HUES48 (cell line): ENCODE measurements around the gene CDH13.

Experiments
- H3K27ac ChIP-seq: one replicate; pipeline ENCODE4 v1.7.0; 2013; ENCODE audit warnings: low read depth, low read length, inconsistent platforms
- H3K27me3 ChIP-seq: 2 replicates; pipeline ENCODE4 v1.6.1; 2013; ENCODE audit warnings: mild to moderate bottlenecking, low read length; ENCODE audit not compliant: control insufficient read depth, insufficient read depth
- H3K36me3 ChIP-seq: 2 replicates; pipeline ENCODE4 v1.6.1; 2013; ENCODE audit warnings: low read length; ENCODE audit not compliant: control insufficient read depth, insufficient read depth
- H3K4me1 ChIP-seq: 2 replicates; pipeline ENCODE4 v1.6.1; 2013; ENCODE audit warnings: mild to moderate bottlenecking, low read length; ENCODE audit not compliant: control insufficient read depth, insufficient read depth
- H3K4me3 ChIP-seq: 2 replicates; pipeline ENCODE4 v1.5.1; 2013; ENCODE audit warnings: mild to moderate bottlenecking, low read depth, low read length
- H3K9ac ChIP-seq: 2 replicates; pipeline ENCODE4 v1.6.1; 2013; ENCODE audit warnings: mild to moderate bottlenecking, low read depth, low read length, moderate library complexity
- H3K9me3 ChIP-seq: 2 replicates; pipeline ENCODE4 v1.6.1; 2013; ENCODE audit warnings: low read length; ENCODE audit not compliant: control insufficient read depth, insufficient read depth

Gene CDH13

DNA sequence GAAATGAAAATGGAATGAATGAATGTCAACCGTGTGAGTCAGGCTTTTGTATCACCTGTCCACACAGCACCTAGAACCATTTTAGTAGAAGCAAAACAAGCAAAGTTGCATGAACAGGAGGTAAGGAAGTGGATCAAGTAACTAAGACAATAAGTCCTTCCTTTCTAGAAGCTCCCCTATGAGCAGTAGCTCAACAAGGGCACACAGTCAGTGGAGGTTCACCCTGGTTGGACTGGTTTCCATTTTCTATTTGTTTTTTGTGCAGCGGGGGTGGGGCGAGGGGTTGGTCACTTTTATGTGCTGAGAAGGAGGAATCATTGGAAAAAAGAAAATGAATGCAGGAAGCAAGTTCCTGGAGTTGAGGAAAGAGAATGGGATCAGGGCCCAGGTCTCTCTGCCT is 1177.0 kb downstream of the CDH13 start:
- H3K36me3 ChIP-seq = no peaks in the 10 kb centered on the region
- H3K9ac ChIP-seq = no peak overlapping the region
- H3K27ac ChIP-seq = no peak overlapping the region
- no peaks in the 10 kb centered on the region for H3K9me3 ChIP-seq
- H3K27me3 ChIP-seq = no peaks in the 10 kb centered on the region
- no peak overlapping the region for H3K4me3 ChIP-seq
- peaks cover 15% of the 10 kb centered on the region for H3K4me1 ChIP-seq

DNA sequence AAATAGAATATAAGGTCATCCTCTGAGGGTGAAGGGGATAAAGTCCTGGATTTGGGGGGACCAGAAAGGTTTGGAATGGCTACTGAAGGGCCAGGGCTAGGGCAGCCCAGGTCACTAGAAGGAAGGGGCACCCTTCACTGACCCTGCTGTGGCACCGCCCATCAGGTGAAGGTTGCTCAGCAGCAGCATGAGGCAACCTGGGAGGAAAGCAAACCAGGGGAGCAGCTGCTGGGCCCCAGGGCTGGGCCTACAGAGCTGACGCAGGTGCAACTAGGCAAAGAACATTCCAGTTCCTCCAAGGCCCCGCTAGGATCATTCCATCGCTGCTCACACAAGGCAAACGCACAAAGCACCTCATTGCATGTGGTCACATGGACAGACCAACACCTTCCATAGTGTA is 1177.6 kb downstream of the CDH13 start:
- H3K9ac ChIP-seq = no peak overlapping the region
- H3K36me3 ChIP-seq = no peaks in the 10 kb centered on the region
- H3K27ac ChIP-seq = no peak overlapping the region
- H3K9me3 ChIP-seq = no peaks in the 10 kb centered on the region
- H3K27me3 ChIP-seq = no peaks in the 10 kb centered on the region
- peaks cover 20% of the 10 kb centered on the region for H3K4me1 ChIP-seq
- H3K4me3 ChIP-seq = no peak overlapping the region

DNA sequence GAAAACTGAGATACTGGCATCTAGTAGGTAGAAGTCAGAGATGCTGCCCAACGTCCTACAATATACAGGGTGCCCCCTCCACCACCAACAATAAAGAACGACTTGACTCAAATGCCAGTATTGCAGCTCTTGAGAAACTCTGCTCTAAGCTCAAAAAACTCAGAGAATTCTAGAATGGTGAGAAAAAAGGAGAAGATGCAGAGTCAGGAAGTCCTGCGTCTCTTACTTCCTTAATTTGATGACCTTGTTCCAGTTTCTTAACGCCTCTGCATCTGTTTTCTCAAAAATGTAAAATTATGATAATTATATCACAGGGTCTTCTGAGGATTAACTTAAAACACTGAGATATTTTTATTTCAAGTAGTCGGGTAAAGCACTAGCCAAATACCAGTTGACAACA is 1179.3 kb downstream of the CDH13 start:
- H3K9ac ChIP-seq = no peak overlapping the region
- no peak overlapping the region for H3K27ac ChIP-seq

DNA sequence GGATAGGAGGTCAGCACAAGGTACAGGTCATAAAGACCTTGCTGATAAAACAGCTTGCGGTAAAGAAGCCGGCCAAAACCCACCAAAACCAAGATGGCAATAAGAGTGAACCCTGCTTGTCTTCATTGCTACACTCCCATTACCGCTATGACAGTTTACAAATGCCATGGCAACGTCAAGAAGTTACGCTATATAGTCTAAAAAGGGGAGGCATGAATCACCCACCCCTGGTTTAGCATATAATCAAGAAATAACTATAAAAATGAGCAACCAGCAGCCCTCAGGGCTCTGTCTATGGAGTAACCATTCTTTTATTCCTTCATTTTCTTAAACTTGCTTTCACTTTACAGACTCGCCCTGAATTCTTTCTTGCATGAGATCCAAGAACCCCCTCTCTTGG is 1180.0 kb downstream of the CDH13 start:
- Histone ChIP-seq H3K9me3 (no peaks in the 10 kb centered on the region), H3K4me3 (no peak overlapping the region), H3K27me3 (no peaks in the 10 kb centered on the region), H3K9ac (no peak overlapping the region), H3K4me1 (peaks cover 19% of the 10 kb centered on the region), H3K27ac (no peak overlapping the region), H3K36me3 (peaks cover 21% of the 10 kb centered on the region)

More for the DNA sequence above, 1179.3 kb downstream of the CDH13 start:
- Histone ChIP-seq H3K36me3 (peaks cover 15% of the 10 kb centered on the region), H3K27me3 (no peaks in the 10 kb centered on the region), H3K4me1 (peaks cover 20% of the 10 kb centered on the region), H3K4me3 (no peak overlapping the region), H3K9me3 (no peaks in the 10 kb centered on the region)

DNA sequence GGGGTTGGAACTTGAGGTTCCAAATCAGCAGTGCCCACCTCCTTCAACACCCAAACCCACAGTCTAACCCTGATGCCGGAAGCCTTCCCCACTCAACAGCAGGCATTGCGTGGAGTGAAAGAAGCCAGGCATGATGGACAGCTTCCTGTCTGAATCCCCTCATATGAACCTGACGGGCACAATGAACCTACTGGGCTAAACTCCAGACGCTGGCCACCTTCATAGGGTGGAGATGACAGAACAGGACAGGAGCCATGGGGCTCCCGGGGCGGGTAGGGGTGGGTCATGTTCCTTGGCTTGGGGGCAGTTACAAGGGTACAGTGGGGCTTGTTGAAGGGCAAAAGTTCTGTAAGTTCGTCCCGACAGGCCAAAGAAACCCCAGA is 1180.5 kb downstream of the CDH13 start:
- Histone ChIP-seq H3K4me1 (peaks cover 14% of the 10 kb centered on the region), H3K27me3 (no peaks in the 10 kb centered on the region), H3K9ac (no peak overlapping the region), H3K9me3 (no peaks in the 10 kb centered on the region), H3K4me3 (no peak overlapping the region), H3K27ac (no peak overlapping the region), H3K36me3 (peaks cover 27% of the 10 kb centered on the region)

DNA sequence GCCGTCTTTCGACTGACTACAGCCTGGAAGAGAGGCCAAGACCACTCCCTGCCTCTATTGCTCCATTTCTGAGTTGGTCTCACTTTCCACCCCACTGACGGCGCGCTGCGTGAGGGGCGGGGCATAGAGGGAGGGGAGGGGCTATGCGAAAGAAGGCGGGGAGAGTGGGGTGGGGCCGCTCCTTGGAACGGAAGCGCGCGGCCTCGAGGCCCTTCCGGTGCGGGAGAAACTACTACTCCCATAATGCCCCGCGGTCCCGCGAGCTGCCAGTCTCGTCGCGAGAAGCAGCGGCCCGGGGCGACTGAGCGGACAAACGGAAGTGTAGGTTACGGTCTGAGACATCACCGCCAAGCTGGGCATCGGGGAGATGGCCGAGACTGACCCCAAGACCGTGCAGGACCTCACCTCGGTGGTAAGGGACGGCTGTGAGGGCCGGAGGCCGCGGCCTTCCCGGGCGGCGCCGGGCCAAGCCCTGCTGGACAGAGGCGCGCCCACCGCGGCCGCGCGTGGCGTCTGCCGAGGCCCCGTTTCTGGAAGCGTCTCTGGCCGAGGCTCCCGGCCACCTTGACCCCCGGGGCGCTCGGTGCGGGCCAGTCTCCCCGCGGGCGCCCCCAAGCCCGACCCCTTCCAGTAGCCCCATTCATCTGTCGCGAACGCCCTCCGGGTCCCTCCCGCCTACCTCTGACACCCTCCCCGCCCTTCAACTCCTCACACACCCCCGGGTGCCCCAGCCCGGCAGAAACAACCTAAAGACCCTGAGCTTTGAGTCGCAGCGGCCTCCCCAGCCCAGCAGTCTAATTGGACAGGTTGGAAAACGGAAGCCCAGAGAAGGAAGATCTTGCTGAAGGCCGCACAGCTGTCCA is 1181.2 kb downstream of the CDH13 start, which contains the start of gene HSBP1:
Gene HSBP1 (plus strand): TSS at position 269 of the 863 bp plus-strand sequence. CDS start 99 bp downstream, at position 368.
- H3K4me1 ChIP-seq = peaks cover 14% of the 10 kb centered on the region
- peaks cover 31% of the 10 kb centered on the region for H3K36me3 ChIP-seq
- H3K9ac ChIP-seq = peak within 1 kb of the TSS; percentile 57; the same call in 1 of the 2 replicates
- H3K4me3 ChIP-seq = peak within 1 kb of the TSS; percentile 76
- no peaks in the 10 kb centered on the region for H3K9me3 ChIP-seq
- no peaks in the 10 kb centered on the region for H3K27me3 ChIP-seq
- H3K27ac ChIP-seq = peak within 1 kb of the TSS; percentile 56

DNA sequence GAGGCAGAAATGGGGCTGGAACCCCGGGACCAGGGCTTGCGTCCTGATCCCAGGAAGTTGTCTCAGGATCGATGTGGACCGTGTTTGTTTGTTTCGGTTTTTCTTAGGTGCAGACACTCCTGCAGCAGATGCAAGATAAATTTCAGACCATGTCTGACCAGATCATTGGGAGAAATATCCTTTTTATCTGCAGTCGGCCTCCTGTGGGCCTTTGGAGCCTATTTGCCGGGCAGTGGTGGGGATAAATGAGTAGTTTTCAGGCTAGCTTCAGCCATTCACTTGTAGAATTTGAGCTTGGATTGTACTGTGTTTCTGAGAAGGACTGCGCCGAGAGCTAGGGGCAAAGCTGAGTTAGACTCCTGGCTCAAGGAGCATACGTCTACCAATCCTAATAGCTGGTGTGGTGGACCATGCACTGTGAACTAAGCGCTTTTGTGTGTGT is 1181.8 kb downstream of the CDH13 start:
- Histone ChIP-seq H3K4me3 (peak overlapping the region; percentile 76), H3K9me3 (no peaks in the 10 kb centered on the region), H3K27ac (no peak overlapping the region), H3K9ac (peak overlapping the region; percentile 57; the same call in 1 of the 2 replicates), H3K4me1 (peaks cover 18% of the 10 kb centered on the region), H3K27me3 (no peaks in the 10 kb centered on the region), H3K36me3 (peaks cover 31% of the 10 kb centered on the region)

DNA sequence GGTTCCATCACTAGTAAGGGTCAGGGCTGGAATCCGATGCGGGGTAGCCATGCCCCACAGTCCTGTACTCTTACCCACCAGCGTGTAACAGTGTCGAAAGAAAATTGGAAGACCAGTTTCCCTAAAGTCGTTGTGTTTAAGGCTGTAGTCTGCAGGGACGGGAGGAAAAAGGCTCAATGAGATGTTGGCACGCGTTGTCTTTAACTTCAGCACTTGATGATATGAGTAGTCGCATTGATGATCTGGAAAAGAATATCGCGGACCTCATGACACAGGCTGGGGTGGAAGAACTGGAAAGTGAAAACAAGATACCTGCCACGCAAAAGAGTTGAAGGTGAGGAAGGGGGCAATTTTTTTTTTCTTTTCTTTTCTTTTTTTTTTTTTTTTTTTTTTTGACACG is 1182.3 kb downstream of the CDH13 start:
- Histone ChIP-seq H3K9me3 (no peaks in the 10 kb centered on the region), H3K36me3 (peaks cover 31% of the 10 kb centered on the region), H3K4me1 (peaks cover 23% of the 10 kb centered on the region), H3K9ac (no peak overlapping the region), H3K27me3 (no peaks in the 10 kb centered on the region), H3K27ac (no peak overlapping the region), H3K4me3 (peak overlapping the region; percentile 76)

DNA sequence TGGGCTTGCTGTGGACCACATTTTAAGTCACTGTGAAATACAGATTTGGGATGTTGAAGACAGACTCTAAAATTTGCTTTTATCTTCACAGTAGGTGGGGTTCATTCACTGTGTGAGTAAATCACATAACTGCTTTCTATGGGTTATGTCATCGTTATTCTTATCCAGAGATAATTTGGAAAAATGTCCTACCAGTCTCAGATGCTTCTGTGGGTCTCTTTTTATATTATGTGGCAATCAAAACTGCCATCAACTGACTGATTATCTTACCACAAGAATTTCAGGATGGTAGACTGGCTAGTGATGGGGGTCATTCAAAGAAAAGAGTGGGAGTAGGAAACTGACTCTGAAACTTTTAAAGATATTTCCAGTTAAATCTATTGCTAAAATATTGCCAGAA is 1184.1 kb downstream of the CDH13 start:
- H3K27ac ChIP-seq = no peak overlapping the region
- H3K9me3 ChIP-seq = no peaks in the 10 kb centered on the region
- H3K9ac ChIP-seq = no peak overlapping the region
- H3K36me3 ChIP-seq = peaks cover 31% of the 10 kb centered on the region
- no peak overlapping the region for H3K4me3 ChIP-seq
- H3K4me1 ChIP-seq = peaks cover 30% of the 10 kb centered on the region
- no peaks in the 10 kb centered on the region for H3K27me3 ChIP-seq

DNA sequence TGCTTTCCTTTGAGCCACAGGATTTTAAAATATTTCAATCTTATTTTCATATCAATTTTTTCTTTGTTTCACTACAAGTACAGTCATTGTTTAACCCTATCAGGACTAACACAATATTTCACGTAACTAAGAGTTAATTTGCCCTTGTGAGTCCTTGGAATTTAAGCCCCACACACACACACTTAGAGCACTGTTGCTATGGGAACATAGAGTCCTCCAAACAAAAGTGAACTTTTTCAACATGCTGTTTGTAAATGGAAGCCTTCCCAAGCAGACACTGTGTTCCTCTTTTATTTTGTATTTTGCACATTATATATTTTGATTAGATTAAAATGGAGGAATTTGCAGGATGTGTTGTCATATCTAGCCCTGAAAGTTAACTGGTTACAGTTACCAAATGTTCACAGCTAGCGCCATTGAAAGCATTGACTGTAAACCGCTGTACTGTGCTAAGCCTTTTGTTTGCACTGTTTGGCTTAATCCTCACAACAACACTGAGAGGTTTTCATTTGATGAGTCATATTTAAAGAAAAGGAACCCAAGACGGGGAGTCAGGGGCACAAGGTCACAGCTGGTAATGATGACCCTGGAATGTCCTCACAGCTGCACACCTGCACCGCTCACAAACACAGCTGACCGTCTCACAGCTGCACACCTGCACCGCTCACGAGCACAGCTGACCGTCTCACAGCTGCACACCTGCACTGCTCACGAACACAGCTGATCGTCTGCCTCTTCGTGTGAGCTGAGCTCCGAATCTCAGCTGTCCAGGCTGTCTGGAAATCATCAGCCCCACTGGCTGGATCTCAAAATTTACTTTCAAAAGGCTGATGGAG is 1187.3 kb downstream of the CDH13 start:
- H3K27ac ChIP-seq = peak overlapping the region; percentile 61
- H3K9ac ChIP-seq = no peak overlapping the region
- peaks cover 31% of the 10 kb centered on the region for H3K36me3 ChIP-seq
- no peaks in the 10 kb centered on the region for H3K9me3 ChIP-seq
- H3K27me3 ChIP-seq = no peaks in the 10 kb centered on the region
- H3K4me1 ChIP-seq = peaks cover 27% of the 10 kb centered on the region
- H3K4me3 ChIP-seq = no peak overlapping the region

DNA sequence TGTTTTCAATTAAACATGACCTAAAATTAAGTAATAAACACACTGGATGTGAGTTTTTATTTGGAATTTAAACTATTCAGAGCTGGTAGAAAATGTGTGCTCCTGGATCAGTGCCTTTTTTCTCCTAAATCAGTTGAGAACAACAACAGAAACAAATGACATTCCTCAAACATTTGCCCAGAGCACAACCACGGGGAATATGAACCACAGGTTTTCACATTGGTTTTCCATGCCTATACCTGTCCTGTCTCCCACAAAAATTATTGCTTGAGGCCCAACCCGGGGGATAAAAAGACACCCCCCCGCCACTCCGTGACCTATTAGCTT is 1187.9 kb downstream of the CDH13 start:
- Histone ChIP-seq H3K9ac (no peak overlapping the region), H3K4me3 (no peak overlapping the region), H3K9me3 (no peaks in the 10 kb centered on the region), H3K27me3 (no peaks in the 10 kb centered on the region), H3K36me3 (peaks cover 30% of the 10 kb centered on the region), H3K27ac (peak overlapping the region; percentile 61), H3K4me1 (peaks cover 25% of the 10 kb centered on the region)
